ENCODE data around the gene PHC1.

DNA sequence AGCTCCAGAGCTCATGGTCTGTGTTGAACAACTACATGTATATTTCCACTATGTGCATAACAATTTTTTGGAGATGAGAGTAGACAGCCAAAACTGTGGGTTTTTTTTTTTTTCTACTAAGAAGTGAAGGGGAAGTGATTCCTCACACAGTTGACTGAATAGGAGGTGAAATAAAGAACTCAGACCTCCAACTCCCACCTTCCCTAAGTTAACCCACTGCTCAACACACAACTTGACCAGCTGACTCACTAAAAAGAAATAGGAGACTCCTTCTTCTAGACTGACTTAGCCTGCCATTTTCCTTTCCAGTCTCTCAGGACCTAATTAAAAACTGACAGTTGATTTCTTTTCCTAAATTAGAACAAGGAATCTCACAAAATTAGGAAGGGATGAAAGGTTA, 33.4 kb downstream of the PHC1 start:
- TF ChIP-seq, protein P1, sequence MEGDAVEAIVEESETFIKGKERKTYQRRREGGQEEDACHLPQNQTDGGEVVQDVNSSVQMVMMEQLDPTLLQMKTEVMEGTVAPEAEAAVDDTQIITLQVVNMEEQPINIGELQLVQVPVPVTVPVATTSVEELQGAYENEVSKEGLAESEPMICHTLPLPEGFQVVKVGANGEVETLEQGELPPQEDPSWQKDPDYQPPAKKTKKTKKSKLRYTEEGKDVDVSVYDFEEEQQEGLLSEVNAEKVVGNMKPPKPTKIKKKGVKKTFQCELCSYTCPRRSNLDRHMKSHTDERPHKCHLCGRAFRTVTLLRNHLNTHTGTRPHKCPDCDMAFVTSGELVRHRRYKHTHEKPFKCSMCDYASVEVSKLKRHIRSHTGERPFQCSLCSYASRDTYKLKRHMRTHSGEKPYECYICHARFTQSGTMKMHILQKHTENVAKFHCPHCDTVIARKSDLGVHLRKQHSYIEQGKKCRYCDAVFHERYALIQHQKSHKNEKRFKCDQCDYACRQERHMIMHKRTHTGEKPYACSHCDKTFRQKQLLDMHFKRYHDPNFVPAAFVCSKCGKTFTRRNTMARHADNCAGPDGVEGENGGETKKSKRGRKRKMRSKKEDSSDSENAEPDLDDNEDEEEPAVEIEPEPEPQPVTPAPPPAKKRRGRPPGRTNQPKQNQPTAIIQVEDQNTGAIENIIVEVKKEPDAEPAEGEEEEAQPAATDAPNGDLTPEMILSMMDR (optimal IDR thresholded peaks at IDR 0.05 in 1 of 3, IDR thresholded peaks at IDR 0.05 in 1 of 3, conservative IDR thresholded peaks at IDR 0.05 in 1 of 3; ENCODE audit: extremely low read depth in 1 of 3, insufficient read depth in 2 of 3, low read length in 3 of 3), result no peak
- no peak for TF ChIP-seq EZH2 (IDR thresholded peaks at IDR 0.05; ENCODE audit: low read length)

Measured in keratinocyte (primary cell).